ENCODE measurements around the gene CHRNG.

CHRNG gene, protein sequence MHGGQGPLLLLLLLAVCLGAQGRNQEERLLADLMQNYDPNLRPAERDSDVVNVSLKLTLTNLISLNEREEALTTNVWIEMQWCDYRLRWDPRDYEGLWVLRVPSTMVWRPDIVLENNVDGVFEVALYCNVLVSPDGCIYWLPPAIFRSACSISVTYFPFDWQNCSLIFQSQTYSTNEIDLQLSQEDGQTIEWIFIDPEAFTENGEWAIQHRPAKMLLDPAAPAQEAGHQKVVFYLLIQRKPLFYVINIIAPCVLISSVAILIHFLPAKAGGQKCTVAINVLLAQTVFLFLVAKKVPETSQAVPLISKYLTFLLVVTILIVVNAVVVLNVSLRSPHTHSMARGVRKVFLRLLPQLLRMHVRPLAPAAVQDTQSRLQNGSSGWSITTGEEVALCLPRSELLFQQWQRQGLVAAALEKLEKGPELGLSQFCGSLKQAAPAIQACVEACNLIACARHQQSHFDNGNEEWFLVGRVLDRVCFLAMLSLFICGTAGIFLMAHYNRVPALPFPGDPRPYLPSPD

DNA sequence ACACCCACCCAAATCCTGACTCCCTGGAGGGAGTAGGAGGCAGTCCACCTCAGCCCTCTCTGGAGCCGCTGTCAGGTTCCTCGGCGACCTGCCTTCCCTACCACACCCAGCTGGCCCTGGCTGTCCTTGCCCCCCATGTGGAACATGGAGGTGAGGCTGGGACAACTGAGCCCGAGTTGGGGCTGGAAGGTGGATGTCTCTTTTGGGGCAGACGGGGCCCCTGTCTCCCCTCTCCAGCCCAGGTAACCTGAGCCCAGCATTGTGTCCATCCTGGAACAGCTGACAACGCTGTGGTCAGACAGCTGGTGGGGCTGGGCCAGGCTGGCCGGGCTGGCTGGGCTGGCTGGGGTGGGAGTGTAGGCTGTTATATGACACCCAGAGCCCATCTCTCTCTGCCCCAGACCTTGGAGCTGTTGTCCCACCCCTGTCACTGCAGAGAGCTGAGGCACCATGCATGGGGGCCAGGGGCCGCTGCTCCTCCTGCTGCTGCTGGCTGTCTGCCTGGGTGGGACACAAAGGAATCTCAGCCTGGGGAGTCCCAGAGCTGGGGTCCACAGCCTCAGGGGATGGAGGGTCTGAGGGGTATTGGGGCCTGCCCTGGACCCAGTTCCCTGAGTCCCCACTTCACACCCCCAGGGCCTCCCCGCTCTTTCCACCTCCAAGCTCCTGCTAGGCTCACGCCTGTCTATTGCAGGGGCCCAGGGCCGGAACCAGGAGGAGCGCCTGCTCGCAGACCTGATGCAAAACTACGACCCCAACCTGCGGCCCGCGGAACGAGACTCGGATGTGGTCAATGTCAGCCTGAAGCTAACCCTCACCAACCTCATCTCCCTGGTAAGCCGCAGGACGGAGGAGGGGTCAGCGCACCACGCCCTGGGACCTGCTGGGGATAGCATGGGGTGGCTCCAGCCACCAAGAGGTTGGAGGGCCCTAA lies at the start of gene CHRNG:
CHRNG (plus strand) TSS at position 395 of the 934 bp plus-strand sequence; CDS start at position 451, 56 bp downstream.
- DNase-seq (ENCODE audit: low spot score), result no peak

DNA sequence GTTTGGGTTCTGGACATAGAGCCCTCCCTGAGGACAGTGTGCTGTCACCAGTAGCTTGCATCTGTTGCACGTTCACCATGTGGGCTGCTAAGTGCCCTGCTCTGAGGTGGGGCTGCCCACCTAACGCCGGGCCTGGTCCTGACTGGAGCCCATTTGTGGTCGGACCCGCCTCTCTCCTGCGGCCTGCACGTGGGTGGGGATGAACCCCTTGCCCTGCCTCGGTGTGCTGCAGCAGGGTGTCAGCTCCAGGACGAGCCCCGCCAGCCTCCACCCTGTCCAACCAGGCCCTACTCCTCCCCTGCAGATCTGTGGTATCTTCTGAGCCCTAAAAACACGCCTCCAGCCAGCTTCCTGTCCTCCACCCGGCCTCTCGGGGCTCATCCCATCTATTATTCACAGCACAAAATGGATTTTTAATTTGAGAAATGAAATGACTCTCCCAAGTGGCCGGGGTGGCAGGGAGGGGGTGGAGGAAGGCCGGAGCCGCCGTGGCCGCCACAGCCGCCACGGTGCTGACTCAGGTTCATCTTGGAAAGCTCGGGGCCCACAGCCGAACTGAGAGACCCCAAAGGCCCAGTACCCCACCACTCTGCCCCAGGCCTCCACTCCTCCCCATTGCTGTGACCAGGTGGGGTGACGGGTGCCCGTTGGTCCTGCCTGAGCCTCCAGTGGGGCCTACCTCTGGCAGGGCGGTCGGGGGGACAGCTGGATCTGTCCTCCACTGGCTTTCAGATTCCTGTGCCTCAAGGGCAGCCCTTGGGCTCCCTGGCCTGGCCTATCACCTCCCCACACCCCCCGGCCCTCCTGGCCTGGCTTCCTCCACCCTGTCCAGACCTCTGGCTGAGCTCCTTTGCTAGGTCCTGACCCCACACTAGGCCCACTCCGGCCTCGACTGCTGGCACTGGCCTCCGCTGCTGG lies 49.0 kb upstream of the CHRNG start:
- no peak for DNase-seq (ENCODE audit: low spot score)

DNA sequence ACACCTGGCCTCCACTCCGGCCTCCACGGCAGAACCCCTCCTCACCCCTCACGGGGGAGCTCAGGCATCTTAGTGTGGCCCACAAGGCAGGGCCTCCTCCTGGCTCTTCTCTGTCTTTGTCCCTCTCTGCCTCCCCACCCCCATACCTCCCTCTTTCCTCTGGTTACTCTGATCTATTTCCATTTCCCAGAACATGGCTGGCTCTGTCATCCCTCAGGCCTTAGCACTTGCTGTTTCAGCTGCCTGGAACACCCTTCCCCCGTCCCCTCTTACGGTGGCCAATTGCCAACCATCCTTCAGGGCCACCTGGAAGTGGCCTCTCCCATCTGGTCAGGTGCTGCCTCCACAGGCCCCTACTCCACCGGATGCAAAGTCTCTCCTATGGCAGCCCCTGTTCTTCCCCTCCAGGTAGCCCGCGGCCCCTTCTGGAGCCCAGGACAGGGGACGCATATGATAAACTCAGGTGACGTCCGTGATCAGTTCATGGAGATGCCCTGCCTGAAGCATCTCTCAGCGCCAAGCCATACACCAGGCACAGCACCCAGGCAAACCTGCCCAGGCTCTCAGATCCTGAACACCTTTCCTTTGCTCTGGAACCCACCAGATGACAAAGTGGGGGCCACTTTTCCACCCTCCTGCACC lies 48.2 kb upstream of the CHRNG start:
- DNase-seq (ENCODE audit: low spot score), result no peak

DNA sequence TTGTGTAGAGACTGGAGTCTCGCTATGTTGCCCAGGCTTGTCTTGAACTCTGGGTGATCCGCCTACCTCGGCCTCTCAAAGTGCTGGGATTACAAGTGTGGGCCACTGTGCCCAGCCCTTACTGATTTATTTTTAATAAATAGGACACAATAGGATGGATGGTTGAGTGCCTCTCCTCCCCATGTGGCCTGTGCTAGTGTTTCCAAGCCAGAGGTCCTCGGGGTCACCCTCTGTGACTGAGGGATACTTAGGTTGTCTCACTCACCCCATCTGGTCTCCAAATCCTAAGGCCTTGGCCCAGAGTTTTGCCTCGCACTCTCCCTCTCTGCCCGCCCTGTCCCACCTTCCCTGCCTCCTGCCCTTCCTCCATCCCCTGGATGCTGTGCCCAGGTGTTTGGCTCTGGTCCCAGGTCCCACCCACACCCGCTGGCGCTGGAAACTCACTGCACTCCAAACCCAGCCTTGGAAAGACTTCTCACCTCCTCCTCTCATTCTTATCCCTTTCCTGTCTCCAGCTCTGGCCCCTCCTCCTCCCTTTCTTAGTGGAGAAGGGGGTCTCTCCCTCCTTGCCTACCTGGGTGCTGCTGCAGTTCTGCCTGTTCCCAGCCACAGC lies 47.1 kb upstream of the CHRNG start:
- DNase-seq (ENCODE audit: low spot score), result no peak

DNA sequence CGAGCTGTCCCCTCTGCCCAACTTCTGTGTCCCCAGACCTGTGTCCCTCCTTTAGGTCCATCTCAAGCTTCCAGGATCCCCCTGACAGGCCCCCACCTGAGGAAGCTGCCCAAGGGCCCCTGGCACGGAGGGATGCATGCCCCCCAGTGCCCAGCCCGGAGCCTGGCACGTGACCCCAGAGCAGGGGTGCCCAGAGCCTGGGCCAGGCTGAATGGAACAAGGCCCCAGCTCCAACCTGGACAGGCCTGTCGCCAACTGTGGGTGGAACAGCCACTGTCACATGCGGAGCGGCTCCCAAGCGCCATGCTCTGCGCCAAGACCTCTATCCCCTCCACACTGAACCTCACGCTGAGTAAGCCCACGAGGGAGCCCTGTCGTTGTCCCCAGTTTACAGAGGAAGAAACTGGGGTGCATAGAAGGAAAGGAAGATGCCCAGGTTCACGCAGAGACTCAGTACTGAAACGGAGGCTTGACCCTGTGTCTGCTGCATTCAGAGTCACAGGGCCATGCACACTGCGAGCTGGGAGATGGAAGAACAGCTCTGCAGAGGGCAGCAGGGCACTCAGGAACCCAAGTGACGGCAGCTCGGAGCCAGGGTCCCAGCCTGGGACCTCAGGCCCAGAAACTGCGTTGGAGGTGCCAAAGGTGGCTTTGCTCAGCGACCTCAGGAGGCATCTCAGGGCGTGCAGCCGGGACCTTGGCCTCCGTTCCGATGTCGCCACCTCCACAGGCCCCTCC lies 46.4 kb upstream of the CHRNG start:
- DNase-seq (ENCODE audit: low spot score), result no peak

DNA sequence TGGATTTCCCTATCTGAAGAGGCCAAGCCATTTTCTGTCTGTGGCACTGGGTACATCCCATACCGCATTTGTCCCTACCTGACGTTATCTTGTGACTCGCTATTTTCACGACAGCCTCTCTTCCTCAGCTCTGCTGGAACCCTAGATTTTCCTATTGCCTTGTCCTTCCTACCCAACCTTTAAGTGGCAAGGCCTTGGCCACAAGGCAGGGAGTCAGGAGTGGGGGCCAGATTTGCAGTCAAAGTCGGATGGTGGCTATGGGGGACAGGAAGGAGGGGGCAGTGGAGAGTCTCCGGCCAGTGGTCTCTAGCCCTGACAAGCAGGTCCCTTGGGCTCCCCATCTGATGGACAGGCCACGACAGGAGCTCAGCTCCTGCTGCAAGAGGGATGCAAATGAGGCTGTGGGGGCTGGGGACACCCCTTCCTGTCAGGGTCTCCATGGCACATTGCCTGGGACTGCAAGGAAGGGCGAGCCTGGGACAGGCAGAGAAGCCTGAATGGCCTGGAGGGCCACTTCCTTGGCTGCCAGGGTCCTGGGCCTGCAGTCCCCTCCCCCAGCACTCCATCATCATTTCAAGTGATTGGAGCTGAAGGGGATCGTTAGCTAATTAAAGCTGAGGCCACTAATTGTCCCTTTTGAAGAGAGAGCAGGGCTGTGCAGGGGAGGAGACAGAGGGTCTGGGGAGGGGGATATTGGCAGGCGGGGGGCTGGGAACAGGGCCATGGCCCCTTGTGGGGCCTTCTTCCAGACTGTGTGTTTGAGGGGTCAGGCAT lies 45.6 kb upstream of the CHRNG start:
- no peak for DNase-seq (ENCODE audit: low spot score)

DNA sequence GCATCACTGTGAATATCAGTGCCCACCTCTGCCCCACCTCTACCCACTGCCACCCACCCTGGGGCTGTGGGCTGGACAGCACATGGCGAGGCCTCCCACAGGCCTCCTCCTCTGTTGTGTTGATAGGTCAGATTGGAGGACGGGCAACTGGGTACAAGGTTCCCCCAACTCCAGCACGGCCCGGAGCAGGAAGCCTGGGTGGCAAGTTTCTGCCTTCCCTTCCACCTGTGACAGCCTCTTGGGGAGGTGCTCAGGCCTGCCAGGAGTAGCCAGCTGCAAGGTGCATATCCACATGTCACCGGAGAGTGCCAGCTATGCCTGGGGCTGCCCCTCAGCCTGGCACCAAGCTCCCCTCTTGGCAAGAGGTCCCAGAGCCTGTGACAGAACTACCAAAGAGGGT lies 45.0 kb upstream of the CHRNG start:
- no peak for DNase-seq (ENCODE audit: low spot score)

DNA sequence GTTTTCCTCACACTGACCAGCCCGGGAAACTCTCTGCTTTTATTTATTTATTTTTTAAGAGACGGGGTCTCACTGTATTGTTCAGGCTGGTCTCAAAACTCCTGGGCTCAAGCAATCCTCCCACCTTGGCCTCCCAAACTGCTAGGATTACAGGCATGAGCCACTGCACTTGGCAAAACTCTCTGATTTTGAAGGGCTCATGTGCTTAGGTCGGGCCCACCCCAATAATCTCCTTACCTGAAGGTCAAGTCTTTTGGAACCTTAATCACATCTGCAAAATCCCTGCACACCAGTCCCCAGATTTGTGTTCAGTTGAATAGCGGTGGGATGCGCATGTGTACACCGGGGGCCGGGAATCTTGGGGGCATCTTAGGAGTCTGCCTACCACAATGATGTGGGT lies 44.2 kb upstream of the CHRNG start:
- no peak for DNase-seq (ENCODE audit: low spot score)

DNA sequence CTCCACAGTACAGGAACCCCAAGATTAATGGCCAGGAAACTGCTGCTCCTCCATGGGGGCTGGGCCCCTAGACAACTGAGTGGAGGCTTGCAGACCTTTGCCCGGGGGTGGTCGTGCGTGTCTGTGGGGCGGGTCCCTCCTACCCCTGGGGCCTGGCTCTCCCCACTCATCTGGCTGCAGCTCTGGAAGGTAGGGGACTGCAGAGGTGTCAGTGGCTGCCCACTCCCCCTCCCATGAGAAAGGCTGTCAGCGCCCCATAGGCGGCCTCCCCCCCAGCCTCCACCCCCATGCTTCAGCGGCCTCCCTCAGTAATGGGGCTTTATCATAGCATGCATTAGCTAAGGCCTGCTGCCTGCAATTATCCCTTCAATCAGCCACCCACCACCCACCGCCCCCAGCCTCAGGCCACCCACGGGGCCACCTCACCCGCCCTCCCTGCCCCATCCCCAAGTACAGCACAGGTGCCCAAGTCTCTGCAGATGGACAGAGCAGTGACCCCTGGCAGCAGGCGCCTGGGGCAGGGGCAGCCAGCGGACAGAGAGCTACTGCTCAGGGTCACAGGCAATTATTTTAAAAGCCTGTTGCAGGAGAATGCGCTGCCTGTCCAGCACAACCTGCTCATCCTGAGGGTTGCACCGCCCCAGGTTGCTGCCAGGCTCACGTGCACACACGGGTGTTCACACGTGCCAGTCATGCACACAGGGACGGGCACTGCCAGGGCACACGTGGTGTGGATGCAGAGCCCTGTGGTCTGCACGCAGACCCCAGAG lies 42.8 kb upstream of the CHRNG start:
- DNase-seq (ENCODE audit: low spot score), result no peak

DNA sequence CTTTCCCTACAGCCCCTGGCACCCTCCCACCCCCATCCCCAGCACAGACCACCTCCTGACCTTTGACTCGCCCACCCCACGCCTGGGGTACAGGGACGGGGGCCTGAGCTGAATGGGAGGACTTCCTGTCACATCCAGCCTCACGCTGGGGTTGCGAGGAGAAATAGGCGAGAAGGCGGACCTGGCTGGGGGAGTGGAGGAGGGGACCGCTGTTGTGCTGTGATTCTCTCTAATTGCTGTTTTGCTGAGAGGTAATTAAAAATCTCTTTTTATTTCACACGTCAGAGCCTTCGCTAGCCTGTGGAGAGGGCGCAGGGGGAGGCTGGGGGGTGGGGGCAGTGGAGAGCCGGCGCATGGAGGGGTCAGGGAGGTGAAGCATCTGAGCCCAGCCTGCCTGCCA lies 42.1 kb upstream of the CHRNG start:
- DNase-seq (ENCODE audit: low spot score), result no peak

DNA sequence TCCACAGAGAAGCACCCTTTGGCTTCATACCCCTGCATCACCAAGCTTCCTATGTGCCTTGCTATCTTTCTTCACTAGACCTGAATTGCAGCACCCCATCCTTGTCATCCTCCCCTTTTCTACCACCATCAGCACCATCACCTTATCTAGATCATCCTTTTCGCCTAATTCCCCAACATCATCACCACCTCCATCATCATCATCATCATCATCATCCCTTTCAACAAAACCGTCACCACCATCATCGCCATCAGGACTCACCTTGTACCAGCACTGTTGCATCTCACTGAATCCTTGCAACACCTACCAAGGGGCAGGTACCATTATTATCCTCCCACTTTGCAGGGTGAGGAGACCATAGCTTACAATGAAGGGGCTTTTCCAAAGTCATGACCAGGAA lies 41.0 kb upstream of the CHRNG start:
- no peak for DNase-seq (ENCODE audit: low spot score)

DNA sequence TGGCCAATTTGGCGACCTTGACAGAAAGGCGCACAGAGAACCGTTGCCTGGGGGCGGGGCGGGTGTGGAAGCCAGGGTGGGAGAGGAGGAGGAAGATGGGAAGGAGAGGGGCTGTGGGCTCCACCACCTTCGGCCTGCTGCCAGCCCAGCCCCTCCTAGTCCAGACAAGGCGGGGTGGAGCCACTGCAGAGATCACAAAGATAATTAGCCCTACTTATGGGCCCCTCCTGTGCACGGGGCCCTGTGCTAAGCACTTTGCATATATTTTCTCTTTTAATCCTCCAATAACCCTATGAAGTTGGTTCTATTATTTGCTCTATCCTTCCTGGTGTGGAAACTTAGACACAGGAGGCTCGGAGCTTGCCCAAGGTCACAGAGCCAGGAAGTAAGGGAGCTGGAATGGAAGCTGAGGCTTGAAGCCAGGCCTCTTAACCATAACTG lies 38.1 kb upstream of the CHRNG start:
- DNase-seq (ENCODE audit: low spot score), result no peak

DNA sequence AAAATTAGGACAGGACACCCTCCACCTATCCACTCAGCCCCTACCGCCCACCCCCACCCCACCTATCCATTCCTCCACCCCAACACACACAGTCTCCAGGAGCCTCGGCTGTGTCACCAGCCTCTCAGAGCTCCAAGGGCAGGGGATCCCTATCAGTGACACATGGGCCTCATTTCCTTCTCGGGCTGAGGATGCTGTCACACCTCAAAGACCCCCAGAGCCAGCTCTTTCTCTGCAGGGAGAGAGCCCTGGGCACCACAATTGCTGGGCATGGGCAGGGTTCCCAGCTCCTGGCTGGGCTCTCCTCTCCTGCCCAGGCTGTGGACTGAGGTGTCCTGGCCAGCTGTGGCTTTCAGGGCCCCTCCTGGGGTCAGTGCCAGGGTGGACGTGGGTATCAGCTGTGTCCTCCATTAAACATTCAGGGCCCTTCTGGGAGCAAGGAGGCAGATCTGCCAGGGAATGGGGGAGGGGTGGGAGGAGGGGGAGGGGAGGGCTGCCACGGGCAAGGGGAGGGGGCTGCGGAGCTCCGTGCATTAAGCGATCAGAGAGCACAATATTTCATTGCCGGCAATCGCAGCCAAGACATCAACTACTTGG lies 37.6 kb upstream of the CHRNG start:
- DNase-seq (ENCODE audit: low spot score), result no peak

DNA sequence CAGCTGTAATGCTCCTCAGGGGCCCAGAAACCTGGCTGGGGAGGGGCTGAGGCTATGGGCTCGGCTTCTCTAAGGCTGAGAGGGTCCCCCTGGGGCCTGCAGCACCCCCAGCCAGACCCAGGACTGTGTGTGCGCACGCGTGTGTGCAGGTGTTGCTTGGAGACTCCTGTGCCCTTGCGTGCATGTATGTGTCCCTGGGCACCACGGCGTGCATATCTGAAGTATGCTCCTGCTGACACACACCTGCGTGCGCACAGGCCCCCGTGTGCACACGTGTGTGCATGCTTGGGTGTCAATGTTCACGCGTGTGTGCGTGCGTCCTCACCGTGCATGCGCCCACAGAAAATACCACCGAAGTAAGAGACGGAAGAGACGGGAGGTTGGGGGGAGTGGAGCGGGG lies 37.0 kb upstream of the CHRNG start:
- no peak for DNase-seq (ENCODE audit: low spot score)

DNA sequence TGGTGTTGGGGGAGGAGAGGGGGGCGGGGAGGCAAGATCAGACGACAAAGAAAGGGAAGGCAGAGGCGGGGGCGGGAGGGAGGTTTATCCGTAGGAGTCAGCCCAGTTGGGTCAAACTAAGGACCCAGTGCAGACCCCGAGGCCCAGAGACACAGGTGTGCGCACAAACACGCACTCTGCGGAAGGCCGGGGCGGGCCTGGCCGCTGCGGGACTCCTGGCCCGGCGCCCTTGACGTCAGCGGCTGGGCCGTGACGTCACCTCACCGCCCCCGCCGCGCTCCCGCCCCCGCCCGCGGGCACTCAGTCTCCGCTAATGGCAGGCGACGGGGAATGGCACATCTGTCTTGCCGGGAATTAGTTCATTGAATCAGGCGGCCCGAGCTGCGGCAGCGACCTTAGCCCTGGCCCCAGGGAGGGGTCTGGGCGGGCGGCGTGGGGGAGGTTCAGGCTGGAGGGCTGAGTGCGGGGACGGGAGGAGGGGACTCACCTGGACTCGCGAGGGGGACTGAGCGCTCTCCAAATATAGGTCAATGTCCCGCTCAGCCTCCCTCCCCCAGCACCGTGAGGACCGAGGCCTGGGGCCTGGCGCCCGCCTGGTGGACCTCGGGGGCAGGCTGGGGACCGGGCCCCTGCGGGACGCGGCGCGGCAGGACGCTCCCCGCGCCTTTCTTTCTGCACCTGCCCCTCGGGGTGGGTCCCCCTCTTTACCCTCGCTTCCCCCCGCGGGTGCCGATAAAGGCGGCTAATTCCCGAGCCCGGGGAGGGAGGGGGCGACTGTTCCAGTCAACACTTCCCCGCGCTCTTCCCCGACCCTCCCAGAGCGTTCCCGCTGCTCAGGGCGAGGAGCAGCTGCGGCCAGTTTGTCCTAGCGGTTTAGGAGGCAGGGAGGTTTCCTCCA lies 36.3 kb upstream of the CHRNG start:
- peak; percentile 41 for DNase-seq (ENCODE audit: low spot score)

DNA sequence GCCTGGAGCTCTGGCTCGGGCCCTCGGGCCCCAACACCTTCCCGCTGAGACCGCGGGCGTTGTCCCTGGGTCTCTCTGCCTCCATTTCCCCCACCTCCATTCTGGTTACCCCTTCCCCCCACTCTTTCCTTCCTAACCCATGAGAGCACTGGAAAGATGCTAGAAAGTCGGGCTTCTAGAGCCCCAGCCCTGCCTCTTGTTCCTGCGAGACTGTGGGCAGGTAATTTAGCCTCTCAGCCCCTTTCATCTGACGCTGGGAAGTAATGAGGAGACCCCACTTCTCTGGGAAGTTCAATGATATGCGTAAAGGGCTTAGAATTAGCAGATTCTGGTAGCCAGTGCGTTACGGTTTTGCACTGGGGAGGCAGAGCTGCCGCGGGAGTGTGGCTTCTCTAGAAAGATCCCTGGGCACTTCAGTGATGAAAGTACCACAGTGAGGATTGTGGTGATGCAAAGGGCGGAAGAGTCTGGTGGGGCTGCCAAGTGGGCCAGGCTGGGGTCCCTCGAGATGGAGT lies 35.6 kb upstream of the CHRNG start:
- no peak for DNase-seq (ENCODE audit: low spot score)

DNA sequence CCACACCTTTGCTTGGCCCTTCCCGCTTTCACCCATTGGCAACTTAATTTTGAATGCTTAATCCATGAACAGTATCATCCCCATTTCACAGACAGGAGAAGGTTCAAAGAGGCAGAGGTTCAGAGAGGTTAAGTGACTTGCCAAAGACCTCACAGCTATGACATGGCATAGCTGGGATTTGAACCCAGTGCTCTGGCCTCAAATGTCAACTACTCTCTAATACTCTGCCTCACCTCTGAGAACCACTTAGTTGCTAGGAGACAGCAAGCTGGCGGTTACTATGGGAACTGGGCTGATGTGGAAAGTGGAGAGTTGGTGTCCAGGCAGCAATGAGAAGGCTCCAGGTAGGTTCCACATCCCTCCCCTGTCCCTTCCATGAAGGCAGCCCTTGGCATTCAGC lies 35.1 kb upstream of the CHRNG start:
- no peak for DNase-seq (ENCODE audit: low spot score)
